ENCODE data around the gene CDHR1.

CDHR1 gene

GRCh38 chr10:84237199-84238051 lies 43.1 kb downstream of the CDHR1 start:
- Histone ChIP-seq H3K9ac (ENCODE audit: low read length in 5 of 5) (no peak overlapping the region), H3K27me3 (ENCODE audit: control insufficient read depth in 5 of 5, insufficient read depth in 4 of 5, low read length in 5 of 5) (peaks cover 0 to 9% (median 4%) of the 10 kb centered on the region in 5 donors), H3K4me3 (ENCODE audit: low read depth in 1 of 5, low read length in 5 of 5) (no peak overlapping the region), H3K36me3 (ENCODE audit: control insufficient read depth in 5 of 5, insufficient read depth in 5 of 5, low read length in 5 of 5) (no peaks in the 10 kb centered on the region), H3K9me3 (ENCODE audit: control insufficient read depth in 5 of 5, low read length in 5 of 5) (no peaks in the 10 kb centered on the region), H3K4me1 (ENCODE audit: control insufficient read depth in 5 of 5, insufficient read depth in 5 of 5, low read length in 5 of 5) (peaks cover 0 to 9% (median 5%) of the 10 kb centered on the region in 5 donors), H3K27ac (ENCODE audit: low read depth, low read length) (no peak overlapping the region)

GRCh38 chr10:84238909-84239308 lies 44.6 kb downstream of the CDHR1 start:
- Histone ChIP-seq H3K9me3 (ENCODE audit: control insufficient read depth in 5 of 5, low read length in 5 of 5) (no peaks in the 10 kb centered on the region), H3K4me3 (ENCODE audit: low read depth in 1 of 5, low read length in 5 of 5) (no peak overlapping the region), H3K27ac (ENCODE audit: low read depth, low read length) (no peak overlapping the region), H3K36me3 (ENCODE audit: control insufficient read depth in 5 of 5, insufficient read depth in 5 of 5, low read length in 5 of 5) (no peaks in the 10 kb centered on the region), H3K4me1 (ENCODE audit: control insufficient read depth in 5 of 5, insufficient read depth in 5 of 5, low read length in 5 of 5) (peaks cover 0 to 9% (median 5%) of the 10 kb centered on the region in 5 donors), H3K27me3 (ENCODE audit: control insufficient read depth in 5 of 5, insufficient read depth in 4 of 5, low read length in 5 of 5) (peaks cover 0 to 8% (median 4%) of the 10 kb centered on the region in 5 donors), H3K9ac (ENCODE audit: low read length in 5 of 5) (no peak overlapping the region)

- Histone ChIP-seq H3K36me3 (ENCODE audit: control insufficient read depth in 5 of 5, insufficient read depth in 5 of 5, low read length in 5 of 5) (no peaks in the 10 kb centered on the region), H3K27me3 (ENCODE audit: control insufficient read depth in 5 of 5, insufficient read depth in 4 of 5, low read length in 5 of 5) (peaks cover 0 to 8% (median 4%) of the 10 kb centered on the region in 5 donors), H3K9me3 (ENCODE audit: control insufficient read depth in 5 of 5, low read length in 5 of 5) (no peaks in the 10 kb centered on the region), H3K4me1 (ENCODE audit: control insufficient read depth in 5 of 5, insufficient read depth in 5 of 5, low read length in 5 of 5) (peaks cover 0 to 15% (median 6%) of the 10 kb centered on the region in 5 donors), H3K4me3 (ENCODE audit: low read depth in 1 of 5, low read length in 5 of 5) (no peak within 1 kb of the TSS), H3K9ac (ENCODE audit: low read length in 5 of 5) (no peak within 1 kb of the TSS), H3K27ac (ENCODE audit: low read depth, low read length) (no peak within 1 kb of the TSS)
Observed at GRCh38 chr10:84241185-84241790, 47.0 kb downstream of the CDHR1 start, which contains the start of gene LRIT1. LRIT1 (minus strand) TSS chr10:84241546; CDS start chr10:84241439, 107 bp downstream.

- H3K27ac ChIP-seq (ENCODE audit: low read depth, low read length): no peak overlapping the region
- H3K27me3 ChIP-seq (ENCODE audit: control insufficient read depth in 5 of 5, insufficient read depth in 4 of 5, low read length in 5 of 5): peaks cover 0 to 6% (median 0%) of the 10 kb centered on the region in 5 donors
- H3K4me3 ChIP-seq (ENCODE audit: low read depth in 1 of 5, low read length in 5 of 5): no peak overlapping the region
- peaks cover 0 to 8% (median 2%) of the 10 kb centered on the region in 5 donors for H3K4me1 ChIP-seq (ENCODE audit: control insufficient read depth in 5 of 5, insufficient read depth in 5 of 5, low read length in 5 of 5)
- no peaks in the 10 kb centered on the region for H3K36me3 ChIP-seq (ENCODE audit: control insufficient read depth in 5 of 5, insufficient read depth in 5 of 5, low read length in 5 of 5)
- no peaks in the 10 kb centered on the region for H3K9me3 ChIP-seq (ENCODE audit: control insufficient read depth in 5 of 5, low read length in 5 of 5)
- H3K9ac ChIP-seq (ENCODE audit: low read length in 5 of 5): no peak overlapping the region
Observed at GRCh38 chr10:84243759-84244158, 49.4 kb downstream of the CDHR1 start.

GRCh38 chr10:84244651-84245270 lies 50.4 kb downstream of the CDHR1 start, which contains the start of gene RGR:
RGR (plus strand) TSS chr10:84245053; CDS start chr10:84245091, 38 bp downstream.
- no peak within 1 kb of the TSS for H3K27ac ChIP-seq (ENCODE audit: low read depth, low read length)
- H3K4me1 ChIP-seq (ENCODE audit: control insufficient read depth in 5 of 5, insufficient read depth in 5 of 5, low read length in 5 of 5): peaks cover 0 to 8% (median 2%) of the 10 kb centered on the region in 5 donors
- H3K9ac ChIP-seq (ENCODE audit: low read length in 5 of 5): no peak within 1 kb of the TSS
- no peak within 1 kb of the TSS for H3K4me3 ChIP-seq (ENCODE audit: low read depth in 1 of 5, low read length in 5 of 5)
- H3K36me3 ChIP-seq (ENCODE audit: control insufficient read depth in 5 of 5, insufficient read depth in 5 of 5, low read length in 5 of 5): no peaks in the 10 kb centered on the region
- H3K9me3 ChIP-seq (ENCODE audit: control insufficient read depth in 5 of 5, low read length in 5 of 5): no peaks in the 10 kb centered on the region
- H3K27me3 ChIP-seq (ENCODE audit: control insufficient read depth in 5 of 5, insufficient read depth in 4 of 5, low read length in 5 of 5): peaks cover 0 to 8% (median 0%) of the 10 kb centered on the region in 5 donors

- Histone ChIP-seq H3K9me3 (ENCODE audit: control insufficient read depth in 5 of 5, low read length in 5 of 5) (peaks cover 0 to 10% (median 0%) of the 10 kb centered on the region in 5 donors), H3K4me1 (ENCODE audit: control insufficient read depth in 5 of 5, insufficient read depth in 5 of 5, low read length in 5 of 5) (peaks cover 0 to 8% (median 2%) of the 10 kb centered on the region in 5 donors), H3K27me3 (ENCODE audit: control insufficient read depth in 5 of 5, insufficient read depth in 4 of 5, low read length in 5 of 5) (peaks cover 0 to 10% (median 0%) of the 10 kb centered on the region in 5 donors), H3K36me3 (ENCODE audit: control insufficient read depth in 5 of 5, insufficient read depth in 5 of 5, low read length in 5 of 5) (no peaks in the 10 kb centered on the region), H3K4me3 (ENCODE audit: low read depth in 1 of 5, low read length in 5 of 5) (no peak overlapping the region), H3K27ac (ENCODE audit: low read depth, low read length) (no peak overlapping the region), H3K9ac (ENCODE audit: low read length in 5 of 5) (no peak overlapping the region)
Observed at GRCh38 chr10:84247496-84247895, 53.2 kb downstream of the CDHR1 start.

GRCh38 chr10:84248794-84249193 lies 54.5 kb downstream of the CDHR1 start:
- Histone ChIP-seq H3K27me3 (ENCODE audit: control insufficient read depth in 5 of 5, insufficient read depth in 4 of 5, low read length in 5 of 5) (peaks cover 0 to 10% (median 0%) of the 10 kb centered on the region in 5 donors), H3K9ac (ENCODE audit: low read length in 5 of 5) (no peak overlapping the region), H3K36me3 (ENCODE audit: control insufficient read depth in 5 of 5, insufficient read depth in 5 of 5, low read length in 5 of 5) (no peaks in the 10 kb centered on the region), H3K4me1 (ENCODE audit: control insufficient read depth in 5 of 5, insufficient read depth in 5 of 5, low read length in 5 of 5) (peaks cover 0 to 8% (median 2%) of the 10 kb centered on the region in 5 donors), H3K27ac (ENCODE audit: low read depth, low read length) (no peak overlapping the region), H3K4me3 (ENCODE audit: low read depth in 1 of 5, low read length in 5 of 5) (no peak overlapping the region), H3K9me3 (ENCODE audit: control insufficient read depth in 5 of 5, low read length in 5 of 5) (peaks cover 0 to 10% (median 0%) of the 10 kb centered on the region in 5 donors)

- Histone ChIP-seq H3K9ac (ENCODE audit: low read length in 5 of 5) (no peak overlapping the region), H3K36me3 (ENCODE audit: control insufficient read depth in 5 of 5, insufficient read depth in 5 of 5, low read length in 5 of 5) (no peaks in the 10 kb centered on the region), H3K4me1 (ENCODE audit: control insufficient read depth in 5 of 5, insufficient read depth in 5 of 5, low read length in 5 of 5) (peaks cover 0 to 10% (median 9%) of the 10 kb centered on the region in 5 donors), H3K27ac (ENCODE audit: low read depth, low read length) (no peak overlapping the region), H3K9me3 (ENCODE audit: control insufficient read depth in 5 of 5, low read length in 5 of 5) (peaks cover 0 to 10% (median 0%) of the 10 kb centered on the region in 5 donors), H3K27me3 (ENCODE audit: control insufficient read depth in 5 of 5, insufficient read depth in 4 of 5, low read length in 5 of 5) (peaks cover 0 to 6% (median 0%) of the 10 kb centered on the region in 5 donors), H3K4me3 (ENCODE audit: low read depth in 1 of 5, low read length in 5 of 5) (no peak overlapping the region)
Observed at GRCh38 chr10:84254552-84255478, 60.5 kb downstream of the CDHR1 start.

Data from subcutaneous abdominal adipose tissue (tissue), 5 donors.